Measurements from ENCODE around the gene SSTR4. TPM values are rescaled to one million over a fixed set of nuclear protein-coding genes. Genes with fewer than 3 reads are reported as not detected.

Gene SSTR4
- total and polyA plus RNA-seq, 2 experiments from 2014 or later = not detected

DNA sequence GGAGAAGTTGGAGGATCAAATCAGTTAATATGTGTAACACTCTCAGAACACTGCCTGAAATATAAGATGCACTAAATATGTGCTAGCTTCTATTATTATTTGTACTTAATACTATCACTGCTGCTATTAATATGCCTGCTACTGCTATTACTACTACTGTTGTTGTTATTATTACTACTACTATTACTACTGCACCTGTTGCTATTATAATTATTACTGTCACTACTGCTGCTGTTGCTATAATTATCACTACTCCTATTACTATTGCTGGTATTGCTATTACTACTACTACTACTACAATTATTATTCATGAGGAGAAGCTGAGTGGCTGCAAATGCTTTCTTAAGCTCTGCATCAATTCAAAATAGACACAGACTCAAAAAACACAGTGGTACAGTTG, 16.7 kb upstream of the SSTR4 start:
- no peak for DNase-seq
- Histone ChIP-seq H3F3A (ENCODE audit: insufficient read depth) (no peaks in the 10 kb centered on the region), H3K27ac (no peak overlapping the region), H3K27me3 (replicated peaks; ENCODE audit: insufficient read depth) (peaks cover 20% of the 10 kb centered on the region; the same call in 1 of the 2 replicates), H3K4me3 (no peak overlapping the region), H3K36me3 (ENCODE audit: low read depth) (no peaks in the 10 kb centered on the region), H2AFZ (no peak overlapping the region), H3K9me3 (ENCODE audit: low read depth) (no peaks in the 10 kb centered on the region), H3K4me2 (ENCODE audit: unreplicated experiment) (no peak overlapping the region), H3K79me2 (ENCODE audit: insufficient read depth) (no peaks in the 10 kb centered on the region), H3K4me1 (ENCODE audit: insufficient read depth) (no peaks in the 10 kb centered on the region), H3K9ac (no peak overlapping the region), H3K9me2 (ENCODE audit: insufficient read depth) (no peaks in the 10 kb centered on the region), H4K20me1 (ENCODE audit: insufficient read depth) (no peaks in the 10 kb centered on the region)
- TF ChIP-seq EZH2phosphoT487 (IDR thresholded peaks at IDR 0.05; ENCODE audit: insufficient read depth, low read depth) = no peak
- no peak for TF ChIP-seq EZH2 (IDR thresholded peaks at IDR 0.05; ENCODE audit: insufficient read depth, poor library complexity, severe bottlenecking)
- in situ Hi-C loops (cut with MboI) = no loop called here

GRCh38 chr20:23018941-23019340, 16.2 kb upstream of the SSTR4 start:
- 58 to 66% methylated on average over 11 of the region's 11 CpGs for WGBS, 2 experiments (ENCODE audit: low coverage in 1 of 2, low lambda C conversion rate in 2 of 2, missing lambda C conversion rate in 2 of 2)
- no peak for TF ChIP-seq EZH2 (IDR thresholded peaks at IDR 0.05; ENCODE audit: insufficient read depth, poor library complexity, severe bottlenecking)
- TF ChIP-seq EZH2phosphoT487 (IDR thresholded peaks at IDR 0.05; ENCODE audit: insufficient read depth, low read depth) = no peak
- DNase-seq = no peak
- Histone ChIP-seq H3K27me3 (replicated peaks; ENCODE audit: insufficient read depth) (peaks cover 17% of the 10 kb centered on the region; the same call in 1 of the 2 replicates), H3K9me2 (ENCODE audit: insufficient read depth) (no peaks in the 10 kb centered on the region), H4K20me1 (ENCODE audit: insufficient read depth) (no peaks in the 10 kb centered on the region), H3K27ac (no peak overlapping the region), H3K4me1 (ENCODE audit: insufficient read depth) (no peaks in the 10 kb centered on the region), H3K79me2 (ENCODE audit: insufficient read depth) (no peaks in the 10 kb centered on the region), H3K4me3 (no peak overlapping the region), H3F3A (ENCODE audit: insufficient read depth) (no peaks in the 10 kb centered on the region), H3K9me3 (ENCODE audit: low read depth) (no peaks in the 10 kb centered on the region), H2AFZ (no peak overlapping the region), H3K9ac (no peak overlapping the region), H3K36me3 (ENCODE audit: low read depth) (no peaks in the 10 kb centered on the region), H3K4me2 (ENCODE audit: unreplicated experiment) (no peak overlapping the region)
- in situ Hi-C loops (cut with MboI) = no loop called here

DNA sequence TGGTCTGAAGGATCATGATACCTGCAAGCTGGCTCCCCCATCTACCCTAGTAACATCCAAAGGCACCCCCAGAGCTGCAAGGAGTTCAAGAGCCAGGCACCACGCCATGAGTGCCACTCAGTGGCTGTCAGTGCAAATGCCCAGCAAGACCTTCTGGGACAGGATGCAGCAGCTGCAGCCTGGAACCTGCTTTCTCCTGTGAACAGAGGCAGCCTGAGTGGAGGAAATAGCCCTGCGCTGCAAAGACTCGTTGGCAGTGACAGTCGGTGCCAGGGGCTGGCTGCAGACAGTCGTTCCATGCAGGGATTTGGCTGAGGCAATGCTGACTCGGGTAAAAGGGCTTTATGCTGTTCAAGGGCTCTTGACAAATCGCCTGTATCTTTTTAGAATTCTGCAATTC, 15.7 kb upstream of the SSTR4 start:
- 26 to 28% methylated on average over 7 of the region's 7 CpGs for WGBS, 2 experiments (ENCODE audit: low coverage in 1 of 2, low lambda C conversion rate in 2 of 2, missing lambda C conversion rate in 2 of 2)
- H3K9me2 ChIP-seq (ENCODE audit: insufficient read depth) = no peaks in the 10 kb centered on the region
- no peak overlapping the region for H3K4me2 ChIP-seq (ENCODE audit: unreplicated experiment)
- H2AFZ ChIP-seq = no peak overlapping the region
- no peaks in the 10 kb centered on the region for H3K36me3 ChIP-seq (ENCODE audit: low read depth)
- H4K20me1 ChIP-seq (ENCODE audit: insufficient read depth) = no peaks in the 10 kb centered on the region
- in situ Hi-C loops (cut with MboI) = no loop called here
- no peak overlapping the region for H3K9ac ChIP-seq
- TF ChIP-seq EZH2 (IDR thresholded peaks at IDR 0.05; ENCODE audit: insufficient read depth, poor library complexity, severe bottlenecking) = no peak
- no peak for TF ChIP-seq EZH2phosphoT487 (IDR thresholded peaks at IDR 0.05; ENCODE audit: insufficient read depth, low read depth)
- H3K9me3 ChIP-seq (ENCODE audit: low read depth) = no peaks in the 10 kb centered on the region
- peaks cover 17% of the 10 kb centered on the region; the same call in 1 of the 2 replicates for H3K27me3 ChIP-seq (replicated peaks; ENCODE audit: insufficient read depth)
- no peak for DNase-seq
- H3F3A ChIP-seq (ENCODE audit: insufficient read depth) = no peaks in the 10 kb centered on the region
- H3K27ac ChIP-seq = no peak overlapping the region
- no peaks in the 10 kb centered on the region for H3K4me1 ChIP-seq (ENCODE audit: insufficient read depth)
- no peaks in the 10 kb centered on the region for H3K79me2 ChIP-seq (ENCODE audit: insufficient read depth)
- no peak overlapping the region for H3K4me3 ChIP-seq

DNA sequence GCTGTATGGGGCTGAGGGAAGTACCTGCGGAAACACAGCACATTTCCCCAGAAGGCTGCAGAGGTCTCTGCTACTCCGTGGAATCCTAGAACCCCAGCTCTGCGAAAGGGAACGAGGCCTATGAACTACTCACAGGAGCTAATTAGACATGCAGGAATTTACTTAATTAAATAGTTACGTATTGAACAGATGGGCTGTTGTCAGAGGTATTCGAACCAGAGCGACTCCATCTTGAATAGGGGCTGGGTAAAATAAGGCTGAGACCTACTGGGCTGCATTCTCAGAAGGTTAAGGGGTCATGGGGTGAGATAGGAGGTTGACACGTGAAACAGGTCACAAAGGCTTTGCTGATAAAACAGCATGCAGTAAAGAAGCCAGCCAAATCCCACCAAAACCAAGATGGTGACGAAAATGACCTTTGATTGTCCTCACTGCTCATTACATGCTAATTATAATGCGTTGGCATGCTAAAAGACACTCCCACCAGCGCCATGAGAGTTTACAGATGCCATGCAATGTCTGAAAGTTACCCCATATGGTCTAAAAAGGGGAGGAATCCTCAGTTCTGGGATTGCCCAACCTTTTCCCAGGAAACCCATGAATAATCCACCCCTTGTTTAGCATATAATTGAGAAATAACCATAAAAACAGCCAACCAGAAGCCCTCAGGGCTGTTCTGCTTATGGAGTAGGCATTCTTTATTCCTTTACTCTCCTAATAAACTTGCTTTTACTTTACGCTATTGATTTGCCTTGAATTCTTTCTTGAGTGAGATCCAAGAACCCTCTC, 14.7 kb upstream of the SSTR4 start:
- TF ChIP-seq EZH2 (IDR thresholded peaks at IDR 0.05; ENCODE audit: insufficient read depth, poor library complexity, severe bottlenecking) (no peak), EZH2phosphoT487 (IDR thresholded peaks at IDR 0.05; ENCODE audit: insufficient read depth, low read depth) (no peak)
- no peaks in the 10 kb centered on the region for H3K9me2 ChIP-seq (ENCODE audit: insufficient read depth)
- no peaks in the 10 kb centered on the region for H4K20me1 ChIP-seq (ENCODE audit: insufficient read depth)
- H3F3A ChIP-seq (ENCODE audit: insufficient read depth) = no peaks in the 10 kb centered on the region
- H3K4me3 ChIP-seq = no peak overlapping the region
- H3K9me3 ChIP-seq (ENCODE audit: low read depth) = no peaks in the 10 kb centered on the region
- H2AFZ ChIP-seq = no peak overlapping the region
- no peak for DNase-seq
- H3K9ac ChIP-seq = no peak overlapping the region
- no peaks in the 10 kb centered on the region for H3K4me1 ChIP-seq (ENCODE audit: insufficient read depth)
- H3K27me3 ChIP-seq (replicated peaks; ENCODE audit: insufficient read depth) = peaks cover 17% of the 10 kb centered on the region; the same call in 1 of the 2 replicates
- H3K4me2 ChIP-seq (ENCODE audit: unreplicated experiment) = no peak overlapping the region
- H3K79me2 ChIP-seq (ENCODE audit: insufficient read depth) = no peaks in the 10 kb centered on the region
- WGBS, 2 experiments (ENCODE audit: low coverage in 1 of 2, low lambda C conversion rate in 2 of 2, missing lambda C conversion rate in 2 of 2) = 72 to 74% methylated on average over 12 of the region's 12 CpGs
- no peaks in the 10 kb centered on the region for H3K36me3 ChIP-seq (ENCODE audit: low read depth)
- no peak overlapping the region for H3K27ac ChIP-seq
- in situ Hi-C loops (cut with MboI) = no loop called here
